SU-DHL-6 (cell line): ENCODE data around the gene PCDHGA12.
"Not testable (repeated sequence)": the region's sequence is repeated elsewhere in the genome, so short reads cannot be mapped to it uniquely, and the experiment has no call there.

Experiments
- H2AFZ ChIP-seq: fragments of 200-600 bp; sonication (generic); 2 replicates; pipeline ENCODE4 v1.6.1; 2014; ENCODE audit warnings: low read depth, mild to moderate bottlenecking, moderate library complexity, mixed read lengths, antibody characterized with exemption, low read length; ENCODE audit not compliant: severe bottlenecking
- H3F3A ChIP-seq: fragments of 200-600 bp; shearing (Covaris generic); 2 replicates; pipeline ENCODE4 v1.6.0; 2016; ENCODE audit warnings: antibody characterized with exemption, mild to moderate bottlenecking; ENCODE audit not compliant: insufficient read depth
- H3K27ac ChIP-seq: fragments of 200-600 bp; sonication (generic); 2 replicates; pipeline ENCODE4 v1.5.1; 2016; ENCODE audit warnings: low read depth, mild to moderate bottlenecking, low read length, moderate library complexity, mixed read lengths
- H3K27me3 ChIP-seq: fragments of 200-600 bp; sonication (generic), shearing (Covaris generic); 2 replicates; pipeline ENCODE4 v1.6.0; 2014; ENCODE audit warnings: mild to moderate bottlenecking, low read length
- H3K36me3 ChIP-seq: fragments of 200-600 bp; sonication (generic); 2 replicates; pipeline ENCODE4 v1.6.1; 2014; ENCODE audit warnings: mild to moderate bottlenecking, low read length, mixed read lengths
- H3K4me2 ChIP-seq: fragments of 300-600, 200-600 bp; shearing (Covaris generic), sonication (generic); 2 replicates; pipeline ENCODE4 v1.6.0; 2014; ENCODE audit warnings: low read length, low read depth, mild to moderate bottlenecking; ENCODE audit not compliant: poor library complexity, severe bottlenecking
- H3K4me3 ChIP-seq: fragments of 200-600 bp; sonication (generic); 2 replicates; pipeline ENCODE4 v1.5.1; 2014; ENCODE audit warnings: antibody characterized with exemption, low read length, mild to moderate bottlenecking, mixed read lengths; ENCODE audit not compliant: insufficient read depth, poor library complexity, severe bottlenecking
- H3K79me2 ChIP-seq: fragments of 200-600 bp; sonication (generic); 2 replicates; pipeline ENCODE4 v1.6.1; 2014; ENCODE audit warnings: mild to moderate bottlenecking, low read length, moderate library complexity; ENCODE audit not compliant: insufficient read depth
- H3K9ac ChIP-seq: fragments of 200-600 bp; sonication (generic); 2 replicates; pipeline ENCODE4 v1.7.0; 2014; ENCODE audit warnings: mild to moderate bottlenecking, low read length
- H3K9me2 ChIP-seq: fragments of 200-600 bp; sonication (generic); replicated peaks from 2 replicates; pipeline ENCODE4 v1.6.1; 2014; ENCODE audit warnings: low read length; ENCODE audit not compliant: insufficient read depth
- H3K9me3 ChIP-seq: fragments of 200-600 bp; sonication (generic); 2 replicates; pipeline ENCODE4 v1.6.1; 2014; ENCODE audit warnings: low read length, mixed read lengths; ENCODE audit not compliant: insufficient read depth
- H4K20me1 ChIP-seq: fragments of 200-600 bp; sonication (generic); 2 replicates; pipeline ENCODE4 v1.6.1; 2014; ENCODE audit warnings: low read depth, mild to moderate bottlenecking, antibody characterized with exemption, low read length, moderate library complexity, mixed read lengths
- CTCF ChIP-seq: fragments of 200-600 bp; sonication (generic); IDR thresholded peaks from one replicate; pipeline ENCODE4 v1.5.1; 2017; ENCODE audit warnings: antibody characterized with exemption, mild to moderate bottlenecking, low read length, moderate library complexity; ENCODE audit not compliant: insufficient read depth, poor library complexity, severe bottlenecking
- EZH2phosphoT487 ChIP-seq: fragments of 200-600 bp; sonication (generic), shearing (Covaris generic); conservative IDR thresholded peaks from 2 replicates; pipeline ENCODE4 v1.6.1; 2018; ENCODE audit warnings: mild to moderate bottlenecking, antibody characterized with exemption, low read length, moderate library complexity, mixed read lengths

PCDHGA12 gene

DNA sequence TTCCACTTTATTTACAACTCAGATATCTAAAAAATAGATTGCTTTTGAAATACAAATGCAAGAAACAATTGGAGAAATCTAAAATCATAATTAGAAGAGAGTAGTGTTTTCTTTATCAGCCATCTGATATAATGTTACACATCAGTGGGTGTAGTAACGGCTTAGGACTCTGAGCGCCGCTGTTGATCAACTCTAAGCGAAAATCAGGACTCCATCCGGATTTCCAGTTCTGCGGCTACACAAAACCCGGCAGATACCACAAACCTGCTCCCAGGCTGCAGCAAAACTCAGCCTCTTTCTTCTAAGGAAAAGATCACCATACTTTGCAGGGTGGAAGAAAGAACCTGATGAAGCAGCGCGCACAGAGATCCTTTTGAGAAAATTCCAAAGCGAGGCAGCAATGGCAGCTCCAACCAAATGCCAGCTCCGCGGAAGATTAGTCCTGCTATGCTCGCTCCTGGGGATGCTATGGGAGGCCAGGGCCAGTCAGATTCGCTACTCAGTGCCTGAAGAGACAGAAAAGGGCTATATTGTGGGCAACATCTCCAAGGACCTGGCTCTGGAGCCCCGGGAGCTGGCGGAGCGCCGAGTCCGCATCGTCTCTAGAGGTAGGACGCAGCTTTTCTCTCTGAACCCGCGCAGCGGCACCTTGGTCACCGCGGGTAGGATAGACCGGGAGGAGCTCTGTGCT is 27.6 kb upstream of the PCDHGA12 start, which contains the start of gene PCDHGA9:
Gene PCDHGA9 (plus strand): TSS at position 226 of the 691 bp plus-strand sequence. CDS start 175 bp downstream, at position 401.
- TF ChIP-seq EZH2phosphoT487 (no peak), CTCF (no peak)
- no peak within 1 kb of the TSS for H3K4me2 ChIP-seq
- no peak within 1 kb of the TSS for H2AFZ ChIP-seq
- no peak within 1 kb of the TSS for H3K27ac ChIP-seq
- H3K9me2 ChIP-seq, result no peaks in the 10 kb centered on the region
- H3K79me2 ChIP-seq, result no peaks in the 10 kb centered on the region; the same call in 1 of the 2 replicates
- no peaks in the 10 kb centered on the region for H3K27me3 ChIP-seq
- H3K9me3 ChIP-seq, result peaks cover 32% of the 10 kb centered on the region; the same call in 1 of the 2 replicates
- peaks cover 22% of the 10 kb centered on the region for H3K36me3 ChIP-seq
- H4K20me1 ChIP-seq, result no peaks in the 10 kb centered on the region
- H3K9ac ChIP-seq, result no peak within 1 kb of the TSS
- no peaks in the 10 kb centered on the region for H3F3A ChIP-seq
- no peak within 1 kb of the TSS for H3K4me3 ChIP-seq

DNA sequence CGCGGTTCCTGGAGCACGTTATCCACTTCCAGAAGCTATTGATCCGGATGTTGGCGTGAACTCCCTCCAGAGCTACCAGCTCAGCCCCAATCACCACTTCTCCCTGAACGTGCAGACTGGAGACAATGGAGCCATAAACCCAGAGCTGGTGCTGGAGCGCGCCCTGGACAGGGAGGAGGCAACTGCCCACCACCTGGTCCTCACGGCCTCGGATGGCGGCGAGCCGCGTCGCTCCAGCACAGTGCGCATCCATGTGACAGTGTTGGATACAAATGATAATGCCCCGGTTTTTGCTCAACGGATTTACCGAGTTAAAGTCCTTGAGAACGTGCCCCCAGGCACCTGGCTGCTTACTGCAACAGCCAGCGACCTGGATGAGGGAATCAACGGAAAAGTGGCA is 26.9 kb upstream of the PCDHGA12 start:
- Histone ChIP-seq H3K27me3 (no peaks in the 10 kb centered on the region), H3K9ac (no peak overlapping the region), H3K36me3 (peaks cover 22% of the 10 kb centered on the region), H3K79me2 (no peaks in the 10 kb centered on the region; the same call in 1 of the 2 replicates), H3K9me2 (no peaks in the 10 kb centered on the region), H3K9me3 (peaks cover 37% of the 10 kb centered on the region; the same call in 1 of the 2 replicates), H3K27ac (no peak overlapping the region), H3K4me3 (no peak overlapping the region), H3F3A (no peaks in the 10 kb centered on the region), H4K20me1 (no peaks in the 10 kb centered on the region), H2AFZ (no peak overlapping the region), H3K4me2 (no peak overlapping the region)
- TF ChIP-seq CTCF (no peak), EZH2phosphoT487 (no peak)

DNA sequence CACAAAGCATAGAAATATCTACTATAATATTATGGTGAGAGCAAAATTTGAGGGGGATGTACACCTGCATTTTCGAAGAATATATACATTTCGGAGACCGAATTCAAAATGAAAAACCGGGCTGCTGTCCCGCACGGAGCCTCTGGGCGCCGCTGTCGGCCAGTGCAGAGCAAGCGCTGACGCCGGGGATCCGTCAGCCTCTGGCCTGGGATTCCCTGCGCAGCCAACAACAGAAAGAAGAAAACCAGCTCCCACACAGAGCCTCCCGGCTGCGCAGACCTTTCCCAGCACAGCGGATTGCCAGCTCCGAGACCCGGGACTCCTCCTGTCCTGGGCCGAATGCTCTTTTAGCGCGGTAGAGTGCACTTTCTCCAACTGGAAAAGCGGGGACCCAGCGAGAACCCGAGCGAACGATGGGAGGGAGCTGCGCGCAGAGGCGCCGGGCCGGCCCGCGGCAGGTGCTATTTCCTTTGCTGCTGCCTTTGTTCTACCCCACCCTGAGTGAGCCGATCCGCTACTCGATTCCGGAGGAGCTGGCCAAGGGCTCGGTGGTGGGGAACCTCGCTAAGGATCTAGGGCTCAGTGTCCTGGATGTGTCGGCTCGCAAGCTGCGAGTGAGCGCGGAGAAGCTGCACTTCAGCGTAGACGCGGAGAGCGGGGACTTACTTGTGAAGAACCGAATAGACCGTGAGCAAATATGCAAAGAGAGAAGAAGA is 22.4 kb upstream of the PCDHGA12 start, which contains the start of gene PCDHGB6:
Gene PCDHGB6 (plus strand): TSS at position 232 of the 716 bp plus-strand sequence. CDS start 182 bp downstream, at position 414.
- H3K79me2 ChIP-seq, H3K4me3 ChIP-seq, H3K4me2 ChIP-seq, H4K20me1 ChIP-seq, H2AFZ ChIP-seq, H3F3A ChIP-seq, H3K9ac ChIP-seq, H3K27ac ChIP-seq, H3K27me3 ChIP-seq, H3K9me2 ChIP-seq: not testable (repeated sequence)
- Histone ChIP-seq H3K9me3 (peaks cover 23% of the 10 kb centered on the region; the same call in 1 of the 2 replicates), H3K36me3 (peaks cover 12% of the 10 kb centered on the region)
